ENCODE measurements around the gene ACAP2. TPM values are rescaled to one million over a fixed set of nuclear protein-coding genes. Genes with fewer than 3 reads are reported as not detected.

ACAP2 gene
- total RNA-seq, 1 experiment from 2014 or later: 42.0 TPM

DNA sequence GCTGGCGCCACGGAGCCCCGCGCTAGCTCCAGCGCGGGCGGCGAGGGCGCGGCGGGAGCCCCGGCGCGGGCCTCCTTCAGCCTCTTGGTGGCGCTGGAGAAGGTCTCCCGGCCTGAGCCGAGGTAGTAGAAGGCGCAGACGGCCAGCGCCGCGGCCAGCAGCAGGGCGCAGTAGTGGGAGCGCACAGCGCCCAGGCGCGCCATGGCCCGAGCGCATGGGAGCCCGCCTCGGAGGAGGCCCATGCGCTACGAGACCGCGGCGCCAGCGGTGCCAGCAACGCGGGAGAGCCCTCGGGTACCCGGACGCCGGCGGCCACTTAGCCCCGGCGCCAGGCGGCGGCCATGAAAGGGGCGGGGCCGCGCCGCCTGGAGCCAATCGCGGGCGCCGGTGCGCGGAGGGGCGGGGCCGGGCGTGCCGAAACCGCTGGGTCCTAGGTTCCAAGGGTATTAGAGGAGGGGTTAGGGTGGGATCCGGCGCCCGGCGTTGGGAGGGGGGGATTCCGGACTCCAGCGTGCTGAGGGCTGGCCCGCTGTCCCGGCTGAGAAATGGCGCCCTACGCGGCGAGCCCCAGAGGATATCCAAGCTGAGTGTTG is 171.9 kb downstream of the ACAP2 start, which contains the start of gene XXYLT1 (continued):
- TF ChIP-seq, protein P1, sequence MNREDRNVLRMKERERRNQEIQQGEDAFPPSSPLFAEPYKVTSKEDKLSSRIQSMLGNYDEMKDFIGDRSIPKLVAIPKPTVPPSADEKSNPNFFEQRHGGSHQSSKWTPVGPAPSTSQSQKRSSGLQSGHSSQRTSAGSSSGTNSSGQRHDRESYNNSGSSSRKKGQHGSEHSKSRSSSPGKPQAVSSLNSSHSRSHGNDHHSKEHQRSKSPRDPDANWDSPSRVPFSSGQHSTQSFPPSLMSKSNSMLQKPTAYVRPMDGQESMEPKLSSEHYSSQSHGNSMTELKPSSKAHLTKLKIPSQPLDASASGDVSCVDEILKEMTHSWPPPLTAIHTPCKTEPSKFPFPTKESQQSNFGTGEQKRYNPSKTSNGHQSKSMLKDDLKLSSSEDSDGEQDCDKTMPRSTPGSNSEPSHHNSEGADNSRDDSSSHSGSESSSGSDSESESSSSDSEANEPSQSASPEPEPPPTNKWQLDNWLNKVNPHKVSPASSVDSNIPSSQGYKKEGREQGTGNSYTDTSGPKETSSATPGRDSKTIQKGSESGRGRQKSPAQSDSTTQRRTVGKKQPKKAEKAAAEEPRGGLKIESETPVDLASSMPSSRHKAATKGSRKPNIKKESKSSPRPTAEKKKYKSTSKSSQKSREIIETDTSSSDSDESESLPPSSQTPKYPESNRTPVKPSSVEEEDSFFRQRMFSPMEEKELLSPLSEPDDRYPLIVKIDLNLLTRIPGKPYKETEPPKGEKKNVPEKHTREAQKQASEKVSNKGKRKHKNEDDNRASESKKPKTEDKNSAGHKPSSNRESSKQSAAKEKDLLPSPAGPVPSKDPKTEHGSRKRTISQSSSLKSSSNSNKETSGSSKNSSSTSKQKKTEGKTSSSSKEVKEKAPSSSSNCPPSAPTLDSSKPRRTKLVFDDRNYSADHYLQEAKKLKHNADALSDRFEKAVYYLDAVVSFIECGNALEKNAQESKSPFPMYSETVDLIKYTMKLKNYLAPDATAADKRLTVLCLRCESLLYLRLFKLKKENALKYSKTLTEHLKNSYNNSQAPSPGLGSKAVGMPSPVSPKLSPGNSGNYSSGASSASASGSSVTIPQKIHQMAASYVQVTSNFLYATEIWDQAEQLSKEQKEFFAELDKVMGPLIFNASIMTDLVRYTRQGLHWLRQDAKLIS (CRISPR knock-in tag; IDR thresholded peaks at IDR 0.05; ENCODE audit: borderline replicate concordance): no peak
- TF ChIP-seq ZNF396 (CRISPR knock-in tag; IDR thresholded peaks at IDR 0.05; ENCODE audit: borderline replicate concordance): no peak
- TF ChIP-seq RORB (CRISPR knock-in tag; IDR thresholded peaks at IDR 0.05): no peak
- peak; percentile 62; the same call in 1 of the 2 replicates for TF ChIP-seq TEAD1 (CRISPR knock-in tag; IDR thresholded peaks at IDR 0.05)
- TF ChIP-seq, protein P2, sequence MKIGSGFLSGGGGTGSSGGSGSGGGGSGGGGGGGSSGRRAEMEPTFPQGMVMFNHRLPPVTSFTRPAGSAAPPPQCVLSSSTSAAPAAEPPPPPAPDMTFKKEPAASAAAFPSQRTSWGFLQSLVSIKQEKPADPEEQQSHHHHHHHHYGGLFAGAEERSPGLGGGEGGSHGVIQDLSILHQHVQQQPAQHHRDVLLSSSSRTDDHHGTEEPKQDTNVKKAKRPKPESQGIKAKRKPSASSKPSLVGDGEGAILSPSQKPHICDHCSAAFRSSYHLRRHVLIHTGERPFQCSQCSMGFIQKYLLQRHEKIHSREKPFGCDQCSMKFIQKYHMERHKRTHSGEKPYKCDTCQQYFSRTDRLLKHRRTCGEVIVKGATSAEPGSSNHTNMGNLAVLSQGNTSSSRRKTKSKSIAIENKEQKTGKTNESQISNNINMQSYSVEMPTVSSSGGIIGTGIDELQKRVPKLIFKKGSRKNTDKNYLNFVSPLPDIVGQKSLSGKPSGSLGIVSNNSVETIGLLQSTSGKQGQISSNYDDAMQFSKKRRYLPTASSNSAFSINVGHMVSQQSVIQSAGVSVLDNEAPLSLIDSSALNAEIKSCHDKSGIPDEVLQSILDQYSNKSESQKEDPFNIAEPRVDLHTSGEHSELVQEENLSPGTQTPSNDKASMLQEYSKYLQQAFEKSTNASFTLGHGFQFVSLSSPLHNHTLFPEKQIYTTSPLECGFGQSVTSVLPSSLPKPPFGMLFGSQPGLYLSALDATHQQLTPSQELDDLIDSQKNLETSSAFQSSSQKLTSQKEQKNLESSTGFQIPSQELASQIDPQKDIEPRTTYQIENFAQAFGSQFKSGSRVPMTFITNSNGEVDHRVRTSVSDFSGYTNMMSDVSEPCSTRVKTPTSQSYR (CRISPR knock-in tag; IDR thresholded peaks at IDR 0.05): no peak
- no peak for TF ChIP-seq ZNF416 (CRISPR knock-in tag; IDR thresholded peaks at IDR 0.05)
- TF ChIP-seq ZNF232 (CRISPR knock-in tag; IDR thresholded peaks at IDR 0.05): no peak; the same call in 1 of the 2 replicates
- TF ChIP-seq, protein P3, sequence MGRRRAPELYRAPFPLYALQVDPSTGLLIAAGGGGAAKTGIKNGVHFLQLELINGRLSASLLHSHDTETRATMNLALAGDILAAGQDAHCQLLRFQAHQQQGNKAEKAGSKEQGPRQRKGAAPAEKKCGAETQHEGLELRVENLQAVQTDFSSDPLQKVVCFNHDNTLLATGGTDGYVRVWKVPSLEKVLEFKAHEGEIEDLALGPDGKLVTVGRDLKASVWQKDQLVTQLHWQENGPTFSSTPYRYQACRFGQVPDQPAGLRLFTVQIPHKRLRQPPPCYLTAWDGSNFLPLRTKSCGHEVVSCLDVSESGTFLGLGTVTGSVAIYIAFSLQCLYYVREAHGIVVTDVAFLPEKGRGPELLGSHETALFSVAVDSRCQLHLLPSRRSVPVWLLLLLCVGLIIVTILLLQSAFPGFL (CRISPR knock-in tag; IDR thresholded peaks at IDR 0.05; ENCODE audit: borderline replicate concordance): no peak
- TF ChIP-seq, protein P4, sequence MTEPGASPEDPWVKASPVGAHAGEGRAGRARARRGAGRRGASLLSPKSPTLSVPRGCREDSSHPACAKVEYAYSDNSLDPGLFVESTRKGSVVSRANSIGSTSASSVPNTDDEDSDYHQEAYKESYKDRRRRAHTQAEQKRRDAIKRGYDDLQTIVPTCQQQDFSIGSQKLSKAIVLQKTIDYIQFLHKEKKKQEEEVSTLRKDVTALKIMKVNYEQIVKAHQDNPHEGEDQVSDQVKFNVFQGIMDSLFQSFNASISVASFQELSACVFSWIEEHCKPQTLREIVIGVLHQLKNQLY (CRISPR knock-in tag; IDR thresholded peaks at IDR 0.05): no peak

DNA sequence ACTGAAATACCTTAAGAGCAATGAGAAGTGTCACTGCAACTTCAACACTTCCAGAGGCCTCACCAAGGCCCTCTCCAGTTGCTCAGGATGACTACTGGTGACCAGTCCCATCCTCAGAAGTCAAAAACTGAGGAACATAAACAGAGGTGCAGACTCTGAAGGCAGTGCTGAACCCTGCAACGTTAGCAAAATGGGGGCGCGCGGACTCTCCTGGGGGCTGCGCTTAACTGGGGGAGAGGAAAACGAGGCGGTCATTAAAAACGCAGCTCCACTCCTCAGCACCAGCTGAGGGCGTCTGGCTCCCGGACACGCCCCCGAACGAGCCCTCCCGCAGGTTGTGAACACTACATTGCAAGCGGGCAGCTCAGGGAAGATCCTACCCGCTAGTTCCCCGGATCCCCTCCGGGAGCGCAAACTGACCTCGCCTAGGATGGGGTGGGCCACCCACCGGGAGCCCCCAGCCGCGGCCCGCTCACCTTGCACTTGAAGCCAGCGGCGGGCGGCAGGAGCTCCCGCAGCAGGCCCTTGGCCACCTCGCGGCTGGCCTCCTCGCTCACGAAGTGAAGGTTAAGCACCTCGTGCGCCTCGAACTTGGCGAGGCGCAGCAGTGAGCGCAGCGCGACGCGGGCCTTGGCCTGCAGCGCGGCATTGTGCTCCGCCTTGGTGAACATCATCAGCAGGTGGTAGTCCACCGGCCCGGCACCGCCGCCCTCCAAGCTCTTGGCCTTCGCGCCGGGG is 172.6 kb downstream of the ACAP2 start:
- H3K27me3 Mint-ChIP-seq (ENCODE audit: low read depth): no peaks in the 10 kb centered on the region
- DNase-seq (ENCODE audit: low spot score) (peak; percentile 74), ATAC-seq (peak; percentile 25)
- ChIA-PET CTCF (interaction anchor here (0.6 to 3.4 kb wide), 26 partner anchors 9 to 598 kb away, joined by 3 to 49 read pairs (median 6); partner anchors contain the start of genes ACAP2, FAM43A, LSG1 and PPP1R2), POLR2A (interaction anchor here (0.6 to 2.6 kb wide), 7 partner anchors 10 to 583 kb away, joined by 3 to 10 read pairs (median 6); partner anchors contain the start of genes ACAP2 and PPP1R2)
- H3K9me3 Mint-ChIP-seq: no peaks in the 10 kb centered on the region
- no peak overlapping the region for H3K27ac Mint-ChIP-seq
- H3K36me3 Mint-ChIP-seq: peaks cover 7% of the 10 kb centered on the region
- H3K4me3 Mint-ChIP-seq: peak overlapping the region; percentile 84
- H3K4me1 Mint-ChIP-seq: peaks cover 24% of the 10 kb centered on the region
- TF ChIP-seq, protein P5, sequence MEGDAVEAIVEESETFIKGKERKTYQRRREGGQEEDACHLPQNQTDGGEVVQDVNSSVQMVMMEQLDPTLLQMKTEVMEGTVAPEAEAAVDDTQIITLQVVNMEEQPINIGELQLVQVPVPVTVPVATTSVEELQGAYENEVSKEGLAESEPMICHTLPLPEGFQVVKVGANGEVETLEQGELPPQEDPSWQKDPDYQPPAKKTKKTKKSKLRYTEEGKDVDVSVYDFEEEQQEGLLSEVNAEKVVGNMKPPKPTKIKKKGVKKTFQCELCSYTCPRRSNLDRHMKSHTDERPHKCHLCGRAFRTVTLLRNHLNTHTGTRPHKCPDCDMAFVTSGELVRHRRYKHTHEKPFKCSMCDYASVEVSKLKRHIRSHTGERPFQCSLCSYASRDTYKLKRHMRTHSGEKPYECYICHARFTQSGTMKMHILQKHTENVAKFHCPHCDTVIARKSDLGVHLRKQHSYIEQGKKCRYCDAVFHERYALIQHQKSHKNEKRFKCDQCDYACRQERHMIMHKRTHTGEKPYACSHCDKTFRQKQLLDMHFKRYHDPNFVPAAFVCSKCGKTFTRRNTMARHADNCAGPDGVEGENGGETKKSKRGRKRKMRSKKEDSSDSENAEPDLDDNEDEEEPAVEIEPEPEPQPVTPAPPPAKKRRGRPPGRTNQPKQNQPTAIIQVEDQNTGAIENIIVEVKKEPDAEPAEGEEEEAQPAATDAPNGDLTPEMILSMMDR (IDR thresholded peaks at IDR 0.05): no peak
- TF ChIP-seq ZNF317 (CRISPR knock-in tag; IDR thresholded peaks at IDR 0.05; ENCODE audit: borderline replicate concordance, low read depth): no peak
- no peak for TF ChIP-seq ZNF121 (CRISPR knock-in tag; IDR thresholded peaks at IDR 0.05)
- peak; percentile 37; the same call in 1 of the 2 replicates for TF ChIP-seq ZNF423 (CRISPR knock-in tag; IDR thresholded peaks at IDR 0.05)
- TF ChIP-seq JUN (CRISPR knock-in tag; IDR thresholded peaks at IDR 0.05): no peak; the same call in 1 of the 2 replicates
- TF ChIP-seq, protein P6, sequence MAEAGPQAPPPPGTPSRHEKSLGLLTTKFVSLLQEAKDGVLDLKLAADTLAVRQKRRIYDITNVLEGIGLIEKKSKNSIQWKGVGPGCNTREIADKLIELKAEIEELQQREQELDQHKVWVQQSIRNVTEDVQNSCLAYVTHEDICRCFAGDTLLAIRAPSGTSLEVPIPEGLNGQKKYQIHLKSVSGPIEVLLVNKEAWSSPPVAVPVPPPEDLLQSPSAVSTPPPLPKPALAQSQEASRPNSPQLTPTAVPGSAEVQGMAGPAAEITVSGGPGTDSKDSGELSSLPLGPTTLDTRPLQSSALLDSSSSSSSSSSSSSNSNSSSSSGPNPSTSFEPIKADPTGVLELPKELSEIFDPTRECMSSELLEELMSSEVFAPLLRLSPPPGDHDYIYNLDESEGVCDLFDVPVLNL (CRISPR knock-in tag; IDR thresholded peaks at IDR 0.05; ENCODE audit: borderline replicate concordance, low read depth): no peak; the same call in 1 of the 2 replicates
- no peak; the same call in 1 of the 2 replicates for TF ChIP-seq ATF1 (CRISPR knock-in tag; IDR thresholded peaks at IDR 0.05)
- no peak for TF ChIP-seq ZNF138 (CRISPR knock-in tag; conservative IDR thresholded peaks at IDR 0.05)
- TF ChIP-seq, protein P7, sequence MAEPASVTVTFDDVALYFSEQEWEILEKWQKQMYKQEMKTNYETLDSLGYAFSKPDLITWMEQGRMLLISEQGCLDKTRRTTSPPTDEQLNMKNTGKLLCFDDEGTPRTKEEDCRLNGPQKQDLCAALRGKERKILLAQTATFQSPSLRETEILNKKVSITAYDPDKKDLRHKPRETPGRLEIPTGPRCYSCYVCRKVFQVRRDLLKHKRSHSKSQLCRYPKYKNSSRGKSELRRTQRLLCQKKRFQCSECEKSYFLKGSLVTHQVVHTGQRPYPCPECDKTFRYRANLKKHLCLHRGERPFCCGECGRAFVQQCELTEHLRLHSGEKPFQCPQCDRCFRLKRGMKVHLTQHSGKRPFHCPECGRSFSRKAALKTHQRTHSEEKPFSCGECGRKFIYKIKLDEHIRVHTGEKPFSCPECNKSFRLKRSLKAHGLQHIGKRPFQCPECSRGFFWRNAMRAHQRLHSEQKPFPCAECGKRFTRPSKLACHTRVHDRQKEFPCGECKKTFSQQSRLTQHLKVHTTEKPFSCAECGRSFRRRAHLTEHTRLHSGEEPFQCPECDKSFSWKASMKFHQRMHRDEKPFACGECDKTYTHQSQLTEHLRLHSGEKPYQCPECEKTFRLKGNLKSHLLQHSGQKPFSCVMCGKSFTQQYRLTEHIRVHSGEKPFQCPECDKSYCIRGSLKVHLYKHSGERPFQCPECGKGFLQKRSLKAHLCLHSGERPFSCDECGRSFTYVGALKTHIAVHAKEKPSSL (CRISPR knock-in tag; conservative IDR thresholded peaks at IDR 0.05): no peak
- TF ChIP-seq FOXK1 (CRISPR knock-in tag; IDR thresholded peaks at IDR 0.05): 0 out of 2 replicates have a peak, but pooled peaks have one; percentile 75
